M059J (cell line): ENCODE measurements around the gene LRRC10. TPM values are rescaled to one million over a fixed set of nuclear protein-coding genes. Genes with fewer than 3 reads are reported as not detected.
A peak's percentile ranks its signal among the peaks of the same experiment; 100 is the strongest.

Source experiments
- DNase-seq: peaks from one replicate; pipeline ENCODE4 v3.0.0-alpha.2; 2012; ENCODE audit warnings: low read depth
- total RNA-seq: library from RNA; depleted of rRNA; stranded (reverse); fragments of >200 nt; shearing (Covaris generic); gene quantifications from 2 replicates; pipeline ENCODE4 v1.2.3, GENCODE V29; 2014; rRNA removed

LRRC10 gene
- not detected in 2 replicates for total RNA-seq

- no peak for DNase-seq
Observed at GRCh38 chr12:69610729-69611128, at the start of gene LRRC10. Gene LRRC10, minus strand, starts transcription at chr12:69610907. Its CDS starts 69 bp downstream, at chr12:69610838.

GRCh38 chr12:69660164-69660863, 49.6 kb upstream of the LRRC10 start:
- DNase-seq: no peak

- DNase-seq: no peak
Observed at GRCh38 chr12:69658203-69658602, 47.5 kb upstream of the LRRC10 start.

GRCh38 chr12:69657376-69658137, 46.9 kb upstream of the LRRC10 start:
- DNase-seq: peak; percentile 60

GRCh38 chr12:69655616-69656340, 45.1 kb upstream of the LRRC10 start:
- DNase-seq: peak; percentile 85

- DNase-seq: no peak
Observed at GRCh38 chr12:69653703-69654102, 43.0 kb upstream of the LRRC10 start.

GRCh38 chr12:69651922-69652321, 41.2 kb upstream of the LRRC10 start:
- no peak for DNase-seq

GRCh38 chr12:69649529-69649928, 38.8 kb upstream of the LRRC10 start:
- DNase-seq: no peak

GRCh38 chr12:69648476-69648875, 37.8 kb upstream of the LRRC10 start:
- DNase-seq: peak; percentile 50

GRCh38 chr12:69647178-69647577, 36.5 kb upstream of the LRRC10 start:
- DNase-seq: no peak

GRCh38 chr12:69645031-69645430, 34.3 kb upstream of the LRRC10 start:
- no peak for DNase-seq

GRCh38 chr12:69644511-69644910, 33.8 kb upstream of the LRRC10 start:
- DNase-seq: no peak

- DNase-seq: no peak
Observed at GRCh38 chr12:69642531-69642930, 31.8 kb upstream of the LRRC10 start.

GRCh38 chr12:69641546-69641945, 30.8 kb upstream of the LRRC10 start:
- DNase-seq: no peak

GRCh38 chr12:69639400-69640016, 28.8 kb upstream of the LRRC10 start:
- DNase-seq: peak; percentile 66

GRCh38 chr12:69633061-69633460, 22.4 kb upstream of the LRRC10 start:
- no peak for DNase-seq

GRCh38 chr12:69630191-69630590, 19.5 kb upstream of the LRRC10 start:
- DNase-seq: peak; percentile 9

GRCh38 chr12:69627501-69627900, 16.8 kb upstream of the LRRC10 start:
- no peak for DNase-seq

- DNase-seq: no peak
Observed at GRCh38 chr12:69623970-69624369, 13.3 kb upstream of the LRRC10 start.

GRCh38 chr12:69621551-69621950, 10.8 kb upstream of the LRRC10 start:
- DNase-seq: no peak

- no peak for DNase-seq
Observed at GRCh38 chr12:69620921-69621320, 10.2 kb upstream of the LRRC10 start.

GRCh38 chr12:69620077-69620476, 9.4 kb upstream of the LRRC10 start:
- no peak for DNase-seq
